Keratinocyte (primary cell): ENCODE data around the gene FRMPD4. TPM values are rescaled to one million over a fixed set of nuclear protein-coding genes. Genes with fewer than 3 reads are reported as not detected.

Experiments
- DNase-seq: peaks from one replicate; pipeline ENCODE4 v3.0.0-alpha.2; 2011; ENCODE audit warnings: low read depth, missing footprints, low spot score
- FAIRE-seq: peaks from 2 replicates; lab custom pipeline; 2011; peaks lifted over from hg19 to GRCh38; lab: Jason Lieb, UNC
- H2AFZ ChIP-seq: 2 replicates; pipeline ENCODE4 v1.6.0; 2012; ENCODE audit warnings: low read length, control low read depth, inconsistent platforms; ENCODE audit not compliant: control insufficient read depth
- H3K27ac ChIP-seq: 2 replicates; pipeline ENCODE4 v1.5.1; 2011; ENCODE audit warnings: low read length; ENCODE audit not compliant: control insufficient read depth, insufficient read depth
- H3K27me3 ChIP-seq: 3 replicates; pipeline ENCODE4 v1.6.0; 2011; ENCODE audit warnings: low read length; ENCODE audit not compliant: control insufficient read depth, insufficient read depth; ENCODE audit errors: extremely low read depth
- H3K36me3 ChIP-seq, 2 experiments: 2 replicates in 1 of 2; 3 replicates in 1 of 2; pipeline ENCODE4 v1.5.1; 2011; ENCODE audit warnings: low read length in 2 of 2, mild to moderate bottlenecking in 1 of 2; ENCODE audit not compliant: control insufficient read depth in 2 of 2, insufficient read depth in 2 of 2; ENCODE audit errors: extremely low read depth in 1 of 2
- H3K4me1 ChIP-seq: 3 replicates; pipeline ENCODE4 v1.5.1; 2011; ENCODE audit warnings: low read length; ENCODE audit not compliant: control insufficient read depth, insufficient read depth; ENCODE audit errors: extremely low read depth
- H3K4me2 ChIP-seq: 3 replicates; pipeline ENCODE4 v1.6.0; 2011; ENCODE audit warnings: low read depth, low read length; ENCODE audit not compliant: control insufficient read depth, insufficient read depth; ENCODE audit errors: extremely low read depth
- H3K4me3 ChIP-seq, 3 experiments: fragments of 200-600 bp in 1 of 3; sonication (generic) in 1 of 3; 2 replicates in 2 of 3; 3 replicates in 1 of 3; pipeline ENCODE4 v1.5.1; 2011 to 2016; ENCODE audit warnings: low read length in 3 of 3, mild to moderate bottlenecking in 3 of 3, control low read depth in 2 of 3, inconsistent platforms in 1 of 3, low read depth in 1 of 3, mixed read lengths in 1 of 3, mixed run types in 1 of 3, moderate library complexity in 1 of 3; ENCODE audit not compliant: control insufficient read depth in 2 of 3, insufficient read depth in 2 of 3; ENCODE audit errors: extremely low read depth in 1 of 3
- H3K79me2 ChIP-seq: 2 replicates; pipeline ENCODE4 v1.6.0; 2012; ENCODE audit warnings: low read length; ENCODE audit not compliant: control insufficient read depth, insufficient read depth
- H3K9ac ChIP-seq: 3 replicates; pipeline ENCODE4 v1.6.0; 2011; ENCODE audit warnings: low read length; ENCODE audit not compliant: control insufficient read depth, insufficient read depth; ENCODE audit errors: extremely low read depth
- H3K9me1 ChIP-seq: 3 replicates; pipeline ENCODE4 v1.6.0; 2011; ENCODE audit warnings: low read length; ENCODE audit not compliant: control insufficient read depth, insufficient read depth; ENCODE audit errors: extremely low read depth
- H3K9me3 ChIP-seq: 2 replicates; pipeline ENCODE4 v1.5.1; 2012; ENCODE audit warnings: low read depth, low read length; ENCODE audit not compliant: control insufficient read depth
- H4K20me1 ChIP-seq: 3 replicates; pipeline ENCODE4 v1.6.0; 2011; ENCODE audit warnings: low read length; ENCODE audit not compliant: control insufficient read depth, insufficient read depth; ENCODE audit errors: extremely low read depth
- EZH2 ChIP-seq: IDR thresholded peaks from one replicate; pipeline ENCODE4 v1.6.1; 2012; ENCODE audit warnings: inconsistent platforms, mild to moderate bottlenecking, low read length, moderate library complexity
- dilution Hi-C: fragments of 300-500 bp; cut with MboI; formaldehyde crosslinking; loops from one replicate; pipeline ENCODE4 v1.7.0; 2020; ENCODE audit warnings: low sequenced_read_pairs; ENCODE audit not compliant: extremely low pct_ligation_motif_present
- polyA plus RNA-seq, 5 experiments: library from polyadenylated mRNA; depleted of rRNA in 3 of 5; stranded (reverse) in 3 of 5; stranded (forward) in 1 of 5; unstranded in 1 of 5; fragments of >200 nt; gene quantifications; 1 replicate in 1 of 5; 2 replicates in 3 of 5; 3 replicates in 1 of 5; pipeline versions ENCODE4 v1.2.1 to v1.2.3, GENCODE V29; 2011 to 2012; ENCODE audit warnings: missing spikeins in 2 of 5, low read depth in 1 of 5, low replicate concordance in 1 of 5
- TF ChIP-seq, protein P1 (sequence below), 3 experiments: IDR thresholded peaks in 1 of 3; conservative IDR thresholded peaks in 1 of 3; optimal IDR thresholded peaks in 1 of 3; 2 replicates in 2 of 3; 3 replicates in 1 of 3; pipeline versions ENCODE3 to v1.5.1; 2011; ENCODE audit warnings: low read length in 3 of 3, mild to moderate bottlenecking in 3 of 3, moderate library complexity in 2 of 3, control low read depth in 1 of 3, inconsistent platforms in 1 of 3; ENCODE audit not compliant: insufficient read depth in 2 of 3; ENCODE audit errors: extremely low read depth in 1 of 3

The FRMPD4 gene
- polyA plus RNA-seq, 1 donor (not counting 4 experiments of a cell fraction or from before 2014, with no cell fraction given), result 0.05 TPM

DNA sequence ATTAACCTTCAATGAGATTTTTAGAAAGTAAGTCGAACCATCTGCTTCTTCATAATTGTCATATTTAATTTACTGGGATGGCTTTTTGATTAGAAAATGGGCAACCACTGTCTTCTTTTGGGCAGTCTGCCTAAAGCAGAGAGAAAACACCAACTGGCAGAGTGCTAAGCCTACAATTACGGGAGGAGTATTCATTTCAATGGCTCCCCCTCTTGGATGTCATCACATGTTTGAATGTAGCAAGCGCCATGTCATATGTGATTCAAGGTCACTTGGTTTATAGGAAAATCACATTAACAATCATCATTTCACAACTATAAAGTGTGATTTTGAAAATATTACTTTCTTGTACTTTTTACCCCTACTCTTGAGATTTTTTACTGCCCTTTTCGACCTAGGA is 261.9 kb downstream of the FRMPD4 start:
- H3K27ac ChIP-seq, result no peak overlapping the region
- no peaks in the 10 kb centered on the region for H4K20me1 ChIP-seq
- no peaks in the 10 kb centered on the region for H3K27me3 ChIP-seq
- no peak overlapping the region for H2AFZ ChIP-seq
- H3K79me2 ChIP-seq, result no peaks in the 10 kb centered on the region
- dilution Hi-C loops, result no loop called here
- DNase-seq (no peak), FAIRE-seq (no peak)
- TF ChIP-seq, protein P1, sequence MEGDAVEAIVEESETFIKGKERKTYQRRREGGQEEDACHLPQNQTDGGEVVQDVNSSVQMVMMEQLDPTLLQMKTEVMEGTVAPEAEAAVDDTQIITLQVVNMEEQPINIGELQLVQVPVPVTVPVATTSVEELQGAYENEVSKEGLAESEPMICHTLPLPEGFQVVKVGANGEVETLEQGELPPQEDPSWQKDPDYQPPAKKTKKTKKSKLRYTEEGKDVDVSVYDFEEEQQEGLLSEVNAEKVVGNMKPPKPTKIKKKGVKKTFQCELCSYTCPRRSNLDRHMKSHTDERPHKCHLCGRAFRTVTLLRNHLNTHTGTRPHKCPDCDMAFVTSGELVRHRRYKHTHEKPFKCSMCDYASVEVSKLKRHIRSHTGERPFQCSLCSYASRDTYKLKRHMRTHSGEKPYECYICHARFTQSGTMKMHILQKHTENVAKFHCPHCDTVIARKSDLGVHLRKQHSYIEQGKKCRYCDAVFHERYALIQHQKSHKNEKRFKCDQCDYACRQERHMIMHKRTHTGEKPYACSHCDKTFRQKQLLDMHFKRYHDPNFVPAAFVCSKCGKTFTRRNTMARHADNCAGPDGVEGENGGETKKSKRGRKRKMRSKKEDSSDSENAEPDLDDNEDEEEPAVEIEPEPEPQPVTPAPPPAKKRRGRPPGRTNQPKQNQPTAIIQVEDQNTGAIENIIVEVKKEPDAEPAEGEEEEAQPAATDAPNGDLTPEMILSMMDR (optimal IDR thresholded peaks at IDR 0.05 in 1 of 3, IDR thresholded peaks at IDR 0.05 in 1 of 3, conservative IDR thresholded peaks at IDR 0.05 in 1 of 3; ENCODE audit: extremely low read depth in 1 of 3, insufficient read depth in 2 of 3, low read length in 3 of 3), result no peak
- TF ChIP-seq EZH2, result no peak
- H3K4me1 ChIP-seq, result no peaks in the 10 kb centered on the region
- no peak overlapping the region for H3K4me3 ChIP-seq
- H3K9me3 ChIP-seq, result no peaks in the 10 kb centered on the region
- H3K4me2 ChIP-seq, result no peak overlapping the region
- no peaks in the 10 kb centered on the region for H3K9me1 ChIP-seq
- H3K36me3 ChIP-seq, result no peaks in the 10 kb centered on the region
- no peak overlapping the region for H3K9ac ChIP-seq

DNA sequence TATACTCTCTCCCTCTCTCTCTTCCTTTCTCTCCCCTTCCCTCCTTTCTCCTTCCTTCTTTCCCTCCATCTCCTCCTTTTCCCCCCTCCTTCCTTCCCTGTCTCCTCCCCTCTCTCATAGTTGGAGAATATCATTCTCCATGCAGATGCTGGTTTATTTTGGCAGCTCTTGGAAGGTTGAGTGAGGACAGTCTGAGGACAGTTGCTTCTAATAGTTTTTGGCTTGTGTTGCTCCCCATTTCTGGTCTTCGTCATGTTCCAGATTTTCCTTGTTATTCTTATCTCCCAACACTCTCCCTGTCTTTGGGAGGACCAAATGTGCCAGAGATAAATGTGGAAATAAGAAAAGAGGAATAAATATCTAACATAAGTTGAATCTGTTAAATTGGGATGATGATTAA is 263.0 kb downstream of the FRMPD4 start:
- TF ChIP-seq EZH2, result no peak
- TF ChIP-seq, protein P1 (optimal IDR thresholded peaks at IDR 0.05 in 1 of 3, IDR thresholded peaks at IDR 0.05 in 1 of 3, conservative IDR thresholded peaks at IDR 0.05 in 1 of 3; ENCODE audit: extremely low read depth in 1 of 3, insufficient read depth in 2 of 3, low read length in 3 of 3), result no peak
- Histone ChIP-seq H3K4me1 (no peaks in the 10 kb centered on the region), H3K27me3 (no peaks in the 10 kb centered on the region), H3K9me3 (no peaks in the 10 kb centered on the region), H3K4me3 (no peak overlapping the region), H3K9me1 (no peaks in the 10 kb centered on the region), H3K27ac (no peak overlapping the region), H3K4me2 (no peak overlapping the region), H3K79me2 (no peaks in the 10 kb centered on the region), H3K9ac (no peak overlapping the region), H4K20me1 (no peaks in the 10 kb centered on the region), H3K36me3 (no peaks in the 10 kb centered on the region), H2AFZ (no peak overlapping the region)
- DNase-seq (no peak), FAIRE-seq (no peak)
- dilution Hi-C loops, result no loop called here
